Endothelial cell of umbilical vein (primary cell): ENCODE data around the gene IPPK.

Experiments
- CTCF ChIP-seq, 2 donors: IDR thresholded peaks; 1 replicate in 1 of 2; 2 replicates in 1 of 2; pipeline ENCODE4 v1.5.1; 2011; ENCODE audit warnings: low read length in 2 of 2, mild to moderate bottlenecking in 2 of 2, moderate library complexity in 2 of 2, control low read depth in 1 of 2, inconsistent platforms in 1 of 2, low read depth in 1 of 2; ENCODE audit not compliant: insufficient read depth in 1 of 2; ENCODE audit errors: extremely low read depth in 1 of 2
- EZH2 ChIP-seq: IDR thresholded peaks from 2 replicates; pipeline ENCODE4 v1.6.1; 2012; ENCODE audit warnings: borderline replicate concordance, low read depth, mild to moderate bottlenecking, moderate library complexity, low read length, inconsistent platforms; ENCODE audit not compliant: severe bottlenecking
- POLR2A ChIP-seq: IDR thresholded peaks from 2 replicates; pipeline ENCODE4 v1.6.1; 2012; ENCODE audit warnings: low read depth, mild to moderate bottlenecking, control low read depth, low read length
- POLR2AphosphoS5 ChIP-seq: IDR thresholded peaks from 2 replicates; pipeline ENCODE4 v1.6.1; 2012; ENCODE audit warnings: low read depth, mild to moderate bottlenecking, control low read depth, low read length, moderate library complexity; ENCODE audit not compliant: insufficient read depth
- TF ChIP-seq, protein P1 (sequence below): IDR thresholded peaks from 2 replicates; pipeline ENCODE4 v1.6.1; 2011; ENCODE audit not compliant: insufficient read depth, insufficient read length

DNA sequence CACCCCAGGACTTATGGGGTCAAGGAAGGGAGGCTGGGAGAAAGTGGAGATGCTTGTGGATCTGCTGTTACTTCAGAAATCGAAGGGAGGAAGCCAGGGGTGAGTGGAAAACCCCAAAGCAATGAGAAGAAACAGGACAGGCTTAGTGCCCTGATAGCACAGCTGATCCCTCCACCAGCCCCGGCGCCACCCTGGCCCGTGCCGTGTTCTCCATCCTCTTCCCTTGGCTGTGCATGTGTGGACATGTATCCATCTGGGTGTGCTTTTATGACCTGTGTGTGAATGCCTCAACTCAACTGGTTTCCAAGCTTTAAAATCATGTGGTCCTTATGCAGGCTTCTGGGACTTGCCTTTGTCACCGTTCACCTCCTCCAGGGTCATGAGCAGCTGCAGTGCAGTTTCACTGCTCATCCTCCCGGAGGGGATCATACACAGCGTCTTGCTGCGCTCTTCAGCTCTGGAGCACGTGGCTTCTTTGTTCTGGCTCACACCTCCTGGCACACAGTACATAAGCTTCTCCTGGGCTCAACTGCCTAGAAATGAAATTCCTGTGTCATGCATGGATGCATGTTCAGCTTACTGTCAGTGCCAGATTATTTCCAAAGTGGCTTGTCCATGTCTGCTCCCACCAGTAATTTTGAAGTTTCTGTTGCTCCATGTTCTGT lies 58.2 kb downstream of the IPPK start:
- TF ChIP-seq POLR2AphosphoS5 (no peak), CTCF (IDR thresholded peaks at IDR 0.05; ENCODE audit: extremely low read depth in 1 of 2, insufficient read depth in 1 of 2, low read depth in 1 of 2, low read length in 2 of 2) (no peak), POLR2A (no peak), EZH2 (no peak)
- TF ChIP-seq, protein P1, sequence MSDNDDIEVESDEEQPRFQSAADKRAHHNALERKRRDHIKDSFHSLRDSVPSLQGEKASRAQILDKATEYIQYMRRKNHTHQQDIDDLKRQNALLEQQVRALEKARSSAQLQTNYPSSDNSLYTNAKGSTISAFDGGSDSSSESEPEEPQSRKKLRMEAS = no peak
